ENCODE measurements around the gene LENG9.

The LENG9 gene

DNA sequence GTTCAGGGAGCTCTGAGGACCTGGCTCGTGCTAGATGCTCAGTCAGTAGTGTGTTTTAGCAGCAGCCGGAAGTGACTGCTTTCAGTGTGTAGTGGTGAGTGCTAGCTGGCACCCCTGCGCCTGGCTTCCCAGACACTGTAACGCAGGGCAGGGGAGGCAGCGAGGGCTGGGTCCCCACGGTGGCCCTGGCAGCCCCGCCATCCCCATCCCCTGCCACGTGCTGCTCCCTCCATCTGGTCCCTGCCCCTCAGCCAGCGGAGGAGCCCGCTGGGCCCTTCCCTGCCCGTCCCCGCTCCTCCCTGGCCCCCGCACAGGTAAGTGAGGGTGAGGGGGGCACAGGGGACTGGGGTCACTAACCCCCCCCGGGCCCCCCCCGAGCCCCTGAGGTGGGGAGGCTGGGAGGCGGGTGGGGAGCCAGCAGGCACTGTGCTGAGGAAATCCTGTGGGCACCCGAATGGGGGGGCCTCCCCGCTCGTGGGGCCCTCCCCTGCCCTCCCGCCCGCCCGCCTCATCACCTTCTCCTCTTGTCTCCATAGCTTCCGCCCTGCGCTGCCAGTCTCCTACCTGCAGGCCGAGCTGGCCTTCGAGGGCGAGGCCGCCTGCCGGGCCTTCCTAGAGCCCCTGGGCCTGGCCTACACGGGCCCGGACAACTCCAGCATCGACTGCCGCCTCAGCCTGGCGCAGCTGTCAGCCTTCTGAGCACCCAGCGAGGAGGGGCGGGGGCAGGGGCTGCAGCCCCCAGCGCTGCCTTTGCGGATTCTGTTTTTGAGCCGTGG is 3.2 kb downstream of the LENG9 start:
- peaks cover 35 to 66% of the 10 kb centered on the region in 2 donors for H3K4me1 Mint-ChIP-seq
- peak overlapping the region in 1 of 2 donors; percentile 32 for H3K4me3 Mint-ChIP-seq
- peaks cover 29 to 56% of the 10 kb centered on the region in 2 donors for H3K36me3 Mint-ChIP-seq
- DNase-seq (no peak), ATAC-seq (replicated peaks) (no peak)
- no peaks in the 10 kb centered on the region for H3K27me3 Mint-ChIP-seq
- peak overlapping the region; percentile 47 for H3K27ac Mint-ChIP-seq
- no peaks in the 10 kb centered on the region for H3K9me3 Mint-ChIP-seq

GRCh38 chr19:54459282-54460229 is 4.0 kb downstream of the LENG9 start:
- H3K4me1 Mint-ChIP-seq, result peaks cover 32 to 62% of the 10 kb centered on the region in 2 donors
- peak overlapping the region in 1 of 2 donors; percentile 51 for H3K4me3 Mint-ChIP-seq
- H3K36me3 Mint-ChIP-seq, result peaks cover 36 to 61% of the 10 kb centered on the region in 2 donors
- no peak for ATAC-seq (replicated peaks)
- peak overlapping the region; percentile 82 for H3K27ac Mint-ChIP-seq
- no peak for DNase-seq
- H3K27me3 Mint-ChIP-seq, result no peaks in the 10 kb centered on the region
- no peaks in the 10 kb centered on the region for H3K9me3 Mint-ChIP-seq

DNA sequence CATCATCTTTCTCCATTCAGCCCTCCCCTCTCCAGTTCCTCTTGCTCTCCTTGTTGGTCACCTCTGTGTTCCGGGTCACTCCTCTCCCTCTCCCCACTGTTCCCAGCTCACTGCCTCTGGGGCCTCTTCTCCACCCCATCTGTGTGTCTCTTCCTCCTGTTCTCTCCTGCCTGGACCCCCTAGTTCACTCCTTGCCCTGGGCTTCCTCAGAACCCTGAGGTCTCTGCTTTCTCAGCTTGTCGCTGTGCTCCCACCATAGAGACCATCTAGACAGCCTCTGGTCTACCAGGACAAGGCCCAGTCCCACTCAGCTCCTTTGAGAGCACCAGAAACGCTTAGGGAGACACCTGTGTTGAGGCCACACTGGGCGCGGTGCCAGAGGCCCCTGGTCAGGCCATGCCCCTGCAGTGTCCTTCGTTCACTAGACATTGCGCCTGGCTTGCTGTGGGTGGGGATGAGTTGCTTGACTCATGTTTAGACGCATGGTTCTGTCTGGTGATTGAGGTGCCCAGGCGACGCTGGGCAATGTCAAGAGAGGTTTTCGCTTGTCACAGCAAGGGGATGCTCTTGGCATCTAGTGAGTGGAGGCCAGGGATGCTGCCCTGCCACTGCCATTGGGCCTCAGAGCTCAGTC is 4.8 kb downstream of the LENG9 start:
- DNase-seq (no peak), ATAC-seq (replicated peaks) (no peak)
- H3K27ac Mint-ChIP-seq, result peak overlapping the region; percentile 79
- H3K4me3 Mint-ChIP-seq, result peak overlapping the region in 1 of 2 donors; percentile 51
- H3K27me3 Mint-ChIP-seq, result no peaks in the 10 kb centered on the region
- H3K36me3 Mint-ChIP-seq, result peaks cover 39 to 64% of the 10 kb centered on the region in 2 donors
- H3K9me3 Mint-ChIP-seq, result no peaks in the 10 kb centered on the region
- peaks cover 32 to 58% of the 10 kb centered on the region in 2 donors for H3K4me1 Mint-ChIP-seq

DNA sequence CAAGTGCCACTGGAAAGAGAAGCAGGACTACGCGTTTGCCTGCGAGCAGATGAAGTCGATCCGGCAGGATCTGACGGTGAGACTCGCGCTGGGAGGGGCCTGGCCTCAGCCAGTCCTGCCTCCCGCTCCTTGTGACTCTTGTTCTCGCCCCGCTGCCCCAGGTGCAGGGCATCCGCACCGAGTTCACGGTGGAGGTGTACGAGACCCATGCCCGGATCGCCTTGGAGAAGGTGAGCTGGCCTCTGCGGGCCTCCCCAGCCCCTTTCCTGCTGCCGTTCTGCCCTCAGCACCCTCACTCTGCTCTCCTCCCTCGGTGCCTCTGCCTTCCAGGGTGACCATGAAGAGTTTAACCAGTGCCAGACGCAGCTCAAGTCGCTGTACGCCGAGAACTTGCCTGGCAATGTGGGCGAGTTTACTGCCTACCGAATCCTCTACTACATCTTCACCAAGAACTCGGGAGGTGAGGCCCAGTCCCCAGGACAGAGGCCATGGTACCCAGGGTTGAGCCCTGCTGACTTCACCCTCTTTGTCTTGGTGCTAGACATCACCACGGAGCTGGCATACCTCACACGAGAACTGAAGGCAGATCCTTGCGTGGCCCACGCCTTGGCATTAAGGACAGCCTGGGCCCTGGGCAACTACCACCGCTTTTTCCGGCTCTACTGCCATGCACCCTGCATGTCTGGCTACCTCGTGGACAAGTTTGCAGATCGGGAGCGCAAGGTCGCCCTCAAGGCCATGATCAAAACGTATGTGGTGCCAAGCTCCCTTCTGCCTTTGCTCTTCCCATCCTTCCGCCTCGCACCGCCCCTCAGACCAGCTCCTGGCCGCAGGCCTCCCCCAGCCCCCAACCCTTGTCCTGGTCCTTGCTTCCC is 5.6 kb downstream of the LENG9 start:
- peak overlapping the region in 1 of 2 donors; percentile 17 for H3K4me3 Mint-ChIP-seq
- H3K4me1 Mint-ChIP-seq, result peaks cover 34 to 61% of the 10 kb centered on the region in 2 donors
- DNase-seq (no peak), ATAC-seq (replicated peaks) (no peak)
- H3K27me3 Mint-ChIP-seq, result no peaks in the 10 kb centered on the region
- H3K27ac Mint-ChIP-seq, result peak overlapping the region; percentile 10
- H3K36me3 Mint-ChIP-seq, result peaks cover 45 to 72% of the 10 kb centered on the region in 2 donors
- no peaks in the 10 kb centered on the region for H3K9me3 Mint-ChIP-seq

DNA sequence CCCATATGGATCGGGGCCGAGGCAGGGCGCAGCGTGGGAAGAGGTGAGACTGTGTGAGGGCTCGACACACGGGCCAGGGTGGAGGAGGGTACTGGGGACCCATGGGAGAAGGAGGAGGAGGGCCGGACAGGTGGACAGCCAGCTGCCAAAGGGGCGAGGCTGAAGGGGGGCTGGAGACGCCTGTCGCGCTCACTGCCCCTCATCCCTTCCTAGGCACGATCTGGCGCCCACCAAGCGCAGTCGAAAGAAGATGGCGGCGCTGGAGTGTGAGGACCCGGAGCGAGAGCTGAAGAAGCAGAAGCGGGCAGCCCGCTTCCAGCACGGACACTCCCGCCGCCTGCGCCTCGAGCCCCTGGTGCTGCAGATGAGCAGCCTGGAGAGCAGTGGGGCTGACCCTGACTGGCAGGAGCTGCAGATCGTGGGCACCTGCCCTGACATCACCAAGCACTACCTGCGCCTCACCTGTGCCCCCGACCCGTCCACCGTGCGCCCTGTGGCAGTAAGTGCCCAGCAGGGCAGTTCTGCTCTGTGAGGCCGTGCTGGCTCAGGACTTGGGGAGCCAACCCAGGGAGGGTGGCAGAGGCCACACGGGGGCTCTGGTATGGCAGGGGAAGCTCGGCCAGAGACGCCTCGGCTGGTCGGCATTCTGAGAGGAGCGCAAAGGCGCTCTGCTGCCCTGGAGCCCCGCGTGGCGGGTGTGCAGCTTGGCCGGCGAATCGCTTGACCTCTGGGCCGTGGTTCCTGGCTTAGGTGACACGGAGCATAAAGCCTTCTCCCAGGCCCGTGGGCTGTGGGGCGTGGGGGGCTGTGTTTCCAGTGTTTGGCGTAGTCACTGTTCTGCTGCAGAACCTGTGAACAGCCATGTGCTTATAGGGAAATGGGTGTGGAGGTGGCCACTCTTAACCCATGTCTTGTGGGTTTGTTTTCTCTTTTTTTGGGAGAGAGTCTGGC is 6.9 kb downstream of the LENG9 start:
- no peak for ATAC-seq (replicated peaks)
- no peak for DNase-seq
- Mint-ChIP-seq H3K36me3 (peaks cover 51 to 71% of the 10 kb centered on the region in 2 donors), H3K4me3 (no peak overlapping the region), H3K27ac (no peak overlapping the region), H3K27me3 (no peaks in the 10 kb centered on the region), H3K9me3 (no peaks in the 10 kb centered on the region), H3K4me1 (peaks cover 28 to 52% of the 10 kb centered on the region in 2 donors)

GRCh38 chr19:54455786-54456422 is 7.7 kb downstream of the LENG9 start:
- ATAC-seq (replicated peaks), result no peak
- H3K4me1 Mint-ChIP-seq, result peaks cover 28 to 51% of the 10 kb centered on the region in 2 donors
- peaks cover 55 to 71% of the 10 kb centered on the region in 2 donors for H3K36me3 Mint-ChIP-seq
- no peaks in the 10 kb centered on the region for H3K9me3 Mint-ChIP-seq
- DNase-seq, result no peak
- peak overlapping the region in 1 of 2 donors; percentile 32 for H3K4me3 Mint-ChIP-seq
- no peaks in the 10 kb centered on the region for H3K27me3 Mint-ChIP-seq
- H3K27ac Mint-ChIP-seq, result no peak overlapping the region

GRCh38 chr19:54454781-54455675 is 8.6 kb downstream of the LENG9 start:
- Mint-ChIP-seq H3K9me3 (no peaks in the 10 kb centered on the region), H3K27me3 (no peaks in the 10 kb centered on the region), H3K27ac (no peak overlapping the region), H3K4me1 (peaks cover 33 to 54% of the 10 kb centered on the region in 2 donors), H3K36me3 (peaks cover 58 to 77% of the 10 kb centered on the region in 2 donors), H3K4me3 (no peak overlapping the region)
- ATAC-seq (replicated peaks) (no peak), DNase-seq (no peak)

DNA sequence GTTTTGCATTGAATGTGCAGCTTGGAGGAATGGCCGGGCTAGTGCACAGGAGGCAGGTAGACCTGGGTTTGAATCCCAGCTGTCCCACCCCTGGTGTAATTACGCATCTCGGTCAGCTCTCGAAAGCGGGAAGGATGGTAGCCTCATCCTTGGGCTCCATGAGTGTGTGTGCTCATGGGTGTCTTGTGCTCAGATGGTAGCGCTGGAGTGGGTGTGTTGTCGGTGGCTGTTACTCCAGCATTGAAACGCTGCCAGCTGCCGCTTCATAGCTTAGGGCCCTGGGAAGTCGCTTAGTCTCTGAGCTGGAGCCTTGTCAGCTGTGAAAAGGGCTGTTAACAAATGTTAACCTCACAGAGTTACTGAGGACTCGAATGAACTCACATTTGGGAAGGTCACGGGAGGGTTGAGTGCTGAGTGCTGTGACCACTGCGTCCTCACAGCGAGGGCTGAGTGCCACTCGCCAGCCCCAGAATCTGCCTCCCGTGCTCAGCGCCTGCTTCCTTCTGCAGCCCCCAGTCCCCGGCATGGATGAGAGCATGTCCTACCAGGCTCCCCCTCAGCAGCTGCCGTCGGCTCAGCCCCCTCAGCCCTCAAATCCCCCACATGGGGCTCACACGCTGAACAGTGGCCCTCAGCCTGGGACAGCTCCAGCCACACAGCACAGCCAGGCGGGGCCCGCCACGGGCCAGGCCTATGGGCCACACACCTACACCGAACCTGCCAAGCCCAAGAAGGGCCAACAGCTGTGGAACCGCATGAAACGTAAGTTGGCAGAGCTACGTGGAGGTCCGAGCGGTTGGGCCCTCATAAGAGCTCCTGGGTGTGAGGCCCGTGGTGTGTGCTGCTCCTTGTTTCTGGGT is 9.4 kb downstream of the LENG9 start:
- ATAC-seq (replicated peaks) (no peak), DNase-seq (no peak)
- H3K27me3 Mint-ChIP-seq, result no peaks in the 10 kb centered on the region
- peak overlapping the region; percentile 20 for H3K27ac Mint-ChIP-seq
- no peaks in the 10 kb centered on the region for H3K9me3 Mint-ChIP-seq
- H3K4me1 Mint-ChIP-seq, result peaks cover 32 to 50% of the 10 kb centered on the region in 2 donors
- peaks cover 57 to 74% of the 10 kb centered on the region in 2 donors for H3K36me3 Mint-ChIP-seq
- H3K4me3 Mint-ChIP-seq, result no peak overlapping the region

DNA sequence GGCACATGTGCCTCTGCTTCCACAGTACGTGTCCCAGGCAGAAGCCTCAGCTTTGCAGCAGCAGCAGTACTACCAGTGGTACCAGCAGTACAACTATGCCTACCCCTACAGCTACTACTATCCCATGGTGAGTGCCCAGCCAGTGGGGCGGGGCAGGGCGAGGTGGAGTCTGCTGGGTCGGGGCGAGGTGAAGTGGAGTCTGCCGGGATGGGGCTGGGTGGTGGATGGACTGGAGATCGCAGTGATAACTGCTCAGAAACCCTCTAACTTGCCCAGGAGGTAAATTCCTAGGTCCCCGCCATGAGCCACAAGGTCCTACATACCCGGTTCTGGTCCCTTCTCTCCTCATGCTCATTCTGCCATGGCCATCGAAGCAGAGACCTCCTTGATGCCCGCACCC is 11.0 kb downstream of the LENG9 start:
- DNase-seq (no peak), ATAC-seq (replicated peaks) (no peak)
- Mint-ChIP-seq H3K4me3 (no peak overlapping the region), H3K9me3 (no peaks in the 10 kb centered on the region), H3K36me3 (peaks cover 51 to 70% of the 10 kb centered on the region in 2 donors), H3K27me3 (no peaks in the 10 kb centered on the region), H3K27ac (no peak overlapping the region), H3K4me1 (peaks cover 24 to 40% of the 10 kb centered on the region in 2 donors)

- peaks cover 24 to 43% of the 10 kb centered on the region in 2 donors for H3K4me1 Mint-ChIP-seq
- no peak for DNase-seq
- no peak overlapping the region for H3K27ac Mint-ChIP-seq
- H3K27me3 Mint-ChIP-seq, result no peaks in the 10 kb centered on the region
- H3K36me3 Mint-ChIP-seq, result peaks cover 51 to 65% of the 10 kb centered on the region in 2 donors
- H3K9me3 Mint-ChIP-seq, result no peaks in the 10 kb centered on the region
- H3K4me3 Mint-ChIP-seq, result no peak overlapping the region
- no peak for ATAC-seq (replicated peaks)
Measured at GRCh38 chr19:54451997-54452396, 11.6 kb downstream of the LENG9 start.

All from stimulated activated naive B cell treated with anti-CD40 and anti-IgM and Interleukin-4, amounts not matched to agents 10 μg/mL and 1 μg/mL and 100 μg/mL, for 72 hours (primary cell).